K562 treated with DMSO at 1 percent for 48 hours (cell line): ENCODE measurements around the gene GSTM4. TPM values are rescaled to one million over a fixed set of nuclear protein-coding genes. Genes with fewer than 3 reads are reported as not detected.

Source experiments
- total RNA-seq: library from RNA; unstranded; fragments of 300-600 nt; gene quantifications from 2 replicates; pipeline ENCODE4 v1.2.3, GENCODE V29; 2022; ENCODE audit warnings: low replicate concordance; ENCODE audit errors: extremely low read depth

The GSTM4 gene
- total RNA-seq, result not detected in 2 replicates

DNA sequence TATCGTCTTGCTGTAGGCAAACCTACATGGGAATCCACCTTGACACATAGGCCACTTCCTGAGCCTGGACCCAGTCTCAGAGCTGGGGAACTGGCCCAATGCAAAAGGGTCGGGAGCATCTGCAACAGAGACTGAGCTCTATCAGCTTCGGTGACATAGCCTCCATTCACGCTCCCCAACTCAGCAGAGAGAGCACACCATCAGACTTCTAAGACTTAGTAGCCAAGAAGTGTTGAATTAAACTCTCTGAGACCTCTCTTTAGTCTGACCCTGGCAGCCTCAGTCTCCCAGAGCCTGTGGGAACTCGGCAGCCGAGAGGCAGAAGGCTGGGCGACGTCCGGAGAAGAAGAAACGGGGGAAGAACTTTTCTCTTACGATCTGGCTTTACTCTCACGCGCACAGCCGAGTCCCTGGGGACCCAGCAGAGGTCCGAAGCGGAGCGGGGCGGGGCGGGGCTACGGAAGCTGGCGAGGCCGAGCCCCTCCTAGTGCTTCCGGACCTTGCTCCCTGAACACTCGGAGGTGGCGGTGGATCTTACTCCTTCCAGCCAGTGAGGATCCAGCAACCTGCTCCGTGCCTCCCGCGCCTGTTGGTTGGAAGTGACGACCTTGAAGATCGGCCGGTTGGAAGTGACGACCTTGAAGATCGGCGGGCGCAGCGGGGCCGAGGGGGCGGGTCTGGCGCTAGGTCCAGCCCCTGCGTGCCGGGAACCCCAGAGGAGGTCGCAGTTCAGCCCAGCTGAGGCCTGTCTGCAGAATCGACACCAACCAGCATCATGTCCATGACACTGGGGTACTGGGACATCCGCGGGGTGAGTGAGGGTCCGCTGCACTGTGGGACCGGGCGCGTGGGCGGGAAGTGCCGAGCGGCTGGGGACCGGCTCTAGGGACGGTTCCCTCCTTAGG lies at the start of gene GSTM4:
TSS of gene GSTM4 (plus strand) at position 485 of the 905 bp plus-strand sequence. CDS start at position 776, 291 bp downstream.

GRCh38 chr1:109619576-109620400 lies 36.1 kb upstream of the GSTM4 start, which contains the start of the genes AMPD2 and GNAT2:
TSS of gene AMPD2 (plus strand) at chr1:109619837. CDS start at chr1:109621176, 1,339 bp downstream.
TSS of gene GNAT2 (minus strand) at chr1:109619616. CDS start at chr1:109612870, 6,746 bp downstream.

GRCh38 chr1:109667452-109668122 lies 11.7 kb downstream of the GSTM4 start, which contains the start of gene GSTM2:
TSS of gene GSTM2 (plus strand) at chr1:109668057. CDS start at chr1:109668116, 59 bp downstream.

DNA sequence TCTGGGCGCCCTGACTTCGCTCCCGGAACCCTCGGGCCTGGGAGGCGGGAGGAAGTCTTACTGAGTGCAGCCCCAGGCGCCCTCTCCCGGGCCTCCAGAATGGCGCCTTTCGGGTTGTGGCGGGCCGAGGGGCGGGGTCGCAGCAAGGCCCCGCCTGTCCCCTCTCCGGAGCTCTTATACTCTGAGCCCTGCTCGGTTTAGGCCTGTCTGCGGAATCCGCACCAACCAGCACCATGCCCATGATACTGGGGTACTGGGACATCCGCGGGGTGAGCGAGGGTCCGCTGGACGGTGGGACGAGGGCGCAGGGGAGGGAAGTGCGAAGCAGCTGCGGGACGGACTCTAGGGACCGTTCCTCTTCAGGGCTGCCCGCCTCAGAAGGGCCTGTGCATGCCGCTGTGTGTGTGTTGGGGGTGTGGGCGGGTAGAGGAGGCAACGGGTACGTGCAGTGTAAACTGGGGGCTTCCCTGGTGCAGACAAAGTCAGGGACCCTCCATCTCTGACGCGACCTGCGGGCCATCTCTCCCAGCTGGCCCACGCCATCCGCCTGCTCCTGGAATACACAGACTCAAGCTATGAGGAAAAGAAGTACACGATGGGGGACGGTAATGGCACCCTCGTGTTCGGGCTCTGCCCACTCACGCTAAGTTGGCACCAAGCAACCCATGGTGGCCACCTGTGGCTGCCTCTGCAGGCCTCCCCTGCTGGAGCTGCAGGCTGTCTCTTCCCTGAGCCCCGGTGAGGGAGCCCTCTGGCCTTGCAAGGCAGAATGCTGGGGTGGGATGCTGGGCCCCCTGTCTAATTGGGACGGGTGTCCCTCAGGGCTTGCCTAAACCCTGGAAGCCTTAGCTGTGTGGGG lies 32.0 kb downstream of the GSTM4 start, which contains the start of gene GSTM1:
TSS of gene GSTM1 (plus strand) at position 177 of the 859 bp plus-strand sequence. CDS start at position 234, 57 bp downstream.

Other genes starting within 250 kb of the GSTM4 start
- not detected in 2 replicates for gene PSMA5, start 229.7 kb upstream of the GSTM4 start, total RNA-seq
- gene SYPL2, start 189.6 kb upstream of the GSTM4 start, total RNA-seq, result not detected in 2 replicates
- not detected in 2 replicates for gene ATXN7L2, start 172.2 kb upstream of the GSTM4 start, total RNA-seq
- not detected in 2 replicates for gene CYB561D1, start 162.0 kb upstream of the GSTM4 start, total RNA-seq
- not detected in 2 replicates for gene AMIGO1, start 146.4 kb upstream of the GSTM4 start, total RNA-seq
- gene GPR61, start 116.2 kb upstream of the GSTM4 start, total RNA-seq, result not detected in 2 replicates
- gene GNAI3, start 107.5 kb upstream of the GSTM4 start, total RNA-seq, result not detected in 2 replicates
- gene GNAT2, start 36.5 kb upstream of the GSTM4 start, total RNA-seq, result not detected in 2 replicates
- 959 TPM in 1 of 2 replicates, not detected in the other for gene AMPD2, start 36.3 kb upstream of the GSTM4 start, total RNA-seq
- gene GSTM2, start 12.0 kb downstream of the GSTM4 start, total RNA-seq, result not detected in 2 replicates
- gene GSTM1, start 31.7 kb downstream of the GSTM4 start, total RNA-seq, result not detected in 2 replicates
- not detected in 2 replicates for gene GSTM5, start 56.2 kb downstream of the GSTM4 start, total RNA-seq
- not detected in 2 replicates for gene GSTM3, start 84.9 kb downstream of the GSTM4 start, total RNA-seq
- not detected in 2 replicates for gene EPS8L3, start 107.8 kb downstream of the GSTM4 start, total RNA-seq